T1000 (cell line): ENCODE data around the gene CERS2.
A peak's percentile ranks its signal among the peaks of the same experiment; 100 is the strongest.

Experiments used
- DNase-seq: peaks from one replicate; lab custom pipeline; 2025; ENCODE audit warnings: mixed read lengths; lab: John Stamatoyannopoulos, UW

Gene CERS2

DNA sequence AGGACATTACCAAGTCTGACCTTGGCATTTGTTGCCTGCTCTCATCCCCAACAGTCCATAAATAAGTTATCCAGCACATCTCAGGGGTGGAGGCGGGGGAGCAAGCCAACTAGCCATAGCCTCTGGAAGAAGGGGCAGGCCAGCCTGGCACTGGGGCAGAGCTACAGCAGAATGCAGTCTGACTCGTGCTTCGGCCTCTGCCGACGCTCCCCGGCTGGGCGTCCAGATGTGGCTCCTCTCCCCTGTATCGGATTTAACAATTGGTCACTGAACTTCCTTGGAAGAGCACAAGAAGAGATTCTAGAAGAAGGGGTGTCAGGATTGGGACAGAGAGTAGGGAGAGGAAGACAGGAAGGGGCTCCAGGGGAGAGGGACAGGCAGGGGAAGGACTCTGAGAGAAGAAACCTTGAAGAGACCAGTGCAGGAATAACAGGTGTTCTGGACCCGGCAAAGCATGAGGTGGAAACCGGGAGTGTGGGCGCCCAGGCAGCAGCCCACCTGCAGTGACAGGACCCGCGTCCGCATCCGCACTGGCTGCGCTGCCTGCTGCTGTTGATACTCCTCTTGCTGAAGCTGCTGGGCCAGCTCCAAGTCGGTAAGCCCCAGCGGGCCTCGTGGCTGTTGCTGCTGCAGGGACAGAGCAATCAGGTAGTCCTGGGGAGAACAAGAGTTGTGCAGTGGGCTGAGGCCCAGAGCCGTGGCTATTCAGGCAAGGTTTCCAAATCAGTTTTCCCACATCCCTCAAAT lies 22.7 kb upstream of the CERS2 start:
- DNase-seq = no peak

- no peak for DNase-seq
Measured at GRCh38 chr1:150995896-150996295, 21.3 kb upstream of the CERS2 start.

DNA sequence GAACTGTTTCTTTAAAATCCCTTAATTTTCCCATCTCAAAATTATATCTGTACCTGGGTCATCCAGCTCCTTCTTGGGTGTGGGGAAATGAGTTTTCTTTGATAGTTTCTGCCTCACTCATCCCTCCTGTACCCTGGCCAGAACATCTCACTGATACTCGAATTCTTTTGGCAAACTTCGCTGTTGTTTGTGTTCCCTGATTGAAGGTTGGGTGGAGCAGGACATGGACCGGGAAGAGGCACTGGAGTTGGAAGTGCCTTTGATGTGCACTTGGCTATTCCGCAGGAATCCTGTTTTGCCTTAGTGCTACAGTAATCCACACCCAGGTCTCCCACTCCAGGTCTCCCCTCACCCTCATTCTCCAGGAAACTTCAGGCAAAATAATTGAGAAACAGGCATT lies 20.8 kb upstream of the CERS2 start:
- DNase-seq = no peak

GRCh38 chr1:150994248-150994647 lies 19.6 kb upstream of the CERS2 start:
- DNase-seq = no peak

DNA sequence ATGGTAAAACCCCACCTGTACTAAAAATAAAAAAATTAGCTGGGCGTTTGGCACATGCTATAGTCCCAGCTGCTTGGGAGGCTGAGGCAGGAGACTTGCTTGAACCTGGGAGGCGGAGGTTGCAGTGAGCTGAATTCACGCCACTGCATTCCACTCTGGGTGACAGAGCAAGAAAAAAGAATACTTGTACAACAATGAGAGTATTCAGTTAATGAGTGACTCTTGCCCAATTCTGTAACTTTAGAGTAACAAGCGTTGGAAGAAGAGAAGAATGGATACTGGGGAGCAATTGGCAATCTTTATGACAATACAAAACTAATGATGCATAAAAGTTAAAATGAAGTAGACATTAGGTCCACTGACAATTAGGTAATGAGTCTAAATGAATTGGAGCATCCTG lies 18.0 kb upstream of the CERS2 start:
- no peak for DNase-seq

DNA sequence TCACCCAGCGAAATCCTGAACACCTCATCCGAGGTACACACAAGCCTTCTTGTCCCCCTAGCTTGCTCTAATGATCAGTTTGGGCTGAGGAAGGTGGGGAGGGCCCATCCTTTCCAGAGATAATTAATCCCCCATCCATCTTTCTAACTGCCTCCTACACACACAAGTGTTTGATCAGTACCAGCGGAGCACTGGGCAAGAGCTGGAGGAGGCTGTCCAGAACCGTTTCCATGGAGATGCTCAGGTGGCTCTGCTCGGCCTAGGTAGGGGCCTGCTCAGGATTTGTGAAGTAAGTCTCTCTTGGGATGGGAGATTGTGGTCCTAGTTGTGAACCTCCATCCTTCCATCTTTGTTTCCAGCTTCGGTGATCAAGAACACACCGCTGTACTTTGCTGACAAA lies 13.3 kb upstream of the CERS2 start:
- no peak for DNase-seq

DNA sequence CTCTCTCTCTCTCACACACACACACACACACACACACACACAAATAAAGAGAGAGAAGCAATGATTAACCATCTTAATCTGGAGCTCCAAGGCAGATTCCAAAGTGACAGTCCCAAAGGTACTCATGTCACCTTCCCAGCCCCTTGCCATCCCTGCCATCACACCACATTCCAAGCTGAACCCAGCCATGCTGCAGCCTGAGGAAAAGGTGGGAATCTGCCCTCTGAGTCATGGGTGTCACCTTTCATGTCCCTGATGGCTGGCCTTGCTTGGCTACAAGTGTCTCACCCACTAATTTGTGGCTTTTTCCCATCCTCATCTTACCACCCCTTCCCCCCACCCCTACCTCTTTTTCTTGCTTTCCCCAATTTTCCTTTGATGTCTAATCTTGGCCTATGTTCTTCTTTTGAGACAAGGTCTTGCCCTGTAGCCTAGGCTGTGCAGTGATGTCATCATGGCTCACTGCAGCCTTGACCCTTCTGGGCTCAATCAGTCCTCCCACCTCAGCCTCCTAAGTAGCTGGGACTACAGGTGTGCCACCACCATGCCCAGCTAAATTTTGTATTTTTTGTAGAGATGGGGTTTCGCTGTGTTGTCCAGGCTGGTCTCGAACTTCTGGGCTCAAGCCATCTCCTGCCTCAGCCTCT lies 10.7 kb upstream of the CERS2 start:
- DNase-seq = no peak

DNA sequence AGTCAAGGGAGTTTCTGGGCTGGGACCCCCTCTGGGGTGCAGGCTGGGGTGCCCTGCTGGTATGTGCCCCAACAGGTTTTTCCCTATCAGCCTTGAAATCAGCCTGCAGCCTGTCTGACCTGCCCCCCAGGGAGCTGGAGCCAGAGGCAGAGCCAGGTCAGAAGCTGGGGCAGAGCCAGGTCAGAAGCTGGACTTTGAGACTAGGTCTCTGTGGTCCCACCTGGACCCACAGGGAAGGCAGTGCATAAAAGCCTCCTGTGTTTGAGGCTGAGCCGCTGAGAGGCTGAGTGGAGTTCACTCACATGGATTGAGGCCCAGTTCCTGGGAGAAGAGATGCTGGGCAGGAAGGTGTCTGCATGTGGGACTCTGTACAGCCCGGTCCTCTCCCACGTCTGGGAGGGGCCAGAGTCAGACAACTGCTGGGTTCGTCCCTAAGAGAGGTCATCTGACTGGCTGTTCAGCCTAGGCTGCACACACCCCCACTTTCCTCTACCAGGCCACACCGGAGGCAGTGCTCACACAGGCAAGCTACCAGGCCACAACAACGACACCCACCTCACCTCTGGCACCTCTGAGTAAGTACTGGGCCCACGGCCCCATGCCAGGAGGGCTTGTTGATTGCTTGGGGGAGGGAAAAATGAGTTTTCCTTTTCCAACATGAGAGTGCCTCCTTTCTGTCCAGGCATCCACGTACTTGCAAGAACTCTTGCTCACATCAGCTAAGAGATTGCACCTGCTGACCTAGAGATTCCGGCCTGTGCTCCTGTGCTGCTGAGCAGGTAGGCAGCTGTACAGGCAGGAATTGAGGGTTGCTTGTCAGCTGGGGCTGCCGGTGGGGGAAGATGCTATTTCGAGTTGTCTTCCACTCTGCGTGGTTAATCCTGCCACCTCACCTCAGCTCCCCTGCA lies 7.4 kb upstream of the CERS2 start, which contains the start of gene ANXA9:
Gene ANXA9, plus strand, starts transcription at position 488 of the 908 bp plus-strand sequence. CDS start 814 bp downstream, outside the sequence.
- no peak for DNase-seq

GRCh38 chr1:150981177-150981804 lies 6.7 kb upstream of the CERS2 start:
- peak; percentile 14 for DNase-seq

GRCh38 chr1:150979092-150980056 lies 4.7 kb upstream of the CERS2 start:
- peak; percentile 82 for DNase-seq

- peak; percentile 81 for DNase-seq
Measured at GRCh38 chr1:150976879-150977694, 2.5 kb upstream of the CERS2 start.

DNA sequence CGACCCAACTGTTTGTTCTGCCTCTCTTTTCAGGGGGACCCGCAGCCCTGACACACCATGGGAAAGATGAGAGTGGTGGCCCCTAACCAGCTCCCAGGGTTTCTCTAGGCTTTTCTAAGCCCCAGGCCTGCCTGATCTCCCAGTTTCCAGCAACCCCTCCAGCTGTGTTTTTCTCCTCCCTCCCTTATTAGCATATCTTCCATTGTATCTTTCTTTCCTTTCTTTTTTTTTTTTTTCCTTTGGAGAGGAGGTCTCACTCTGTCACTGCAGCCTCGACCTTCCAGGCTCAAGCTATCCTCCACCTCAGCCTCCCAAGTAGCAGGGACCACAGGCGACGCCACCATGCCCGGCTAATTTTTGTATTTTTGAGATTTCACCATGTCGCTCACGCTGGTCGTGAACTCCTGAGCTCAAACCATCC lies 1.8 kb upstream of the CERS2 start:
- DNase-seq = no peak

GRCh38 chr1:150973836-150974579 lies 627 bp downstream of the CERS2 start:
- DNase-seq = no peak

DNA sequence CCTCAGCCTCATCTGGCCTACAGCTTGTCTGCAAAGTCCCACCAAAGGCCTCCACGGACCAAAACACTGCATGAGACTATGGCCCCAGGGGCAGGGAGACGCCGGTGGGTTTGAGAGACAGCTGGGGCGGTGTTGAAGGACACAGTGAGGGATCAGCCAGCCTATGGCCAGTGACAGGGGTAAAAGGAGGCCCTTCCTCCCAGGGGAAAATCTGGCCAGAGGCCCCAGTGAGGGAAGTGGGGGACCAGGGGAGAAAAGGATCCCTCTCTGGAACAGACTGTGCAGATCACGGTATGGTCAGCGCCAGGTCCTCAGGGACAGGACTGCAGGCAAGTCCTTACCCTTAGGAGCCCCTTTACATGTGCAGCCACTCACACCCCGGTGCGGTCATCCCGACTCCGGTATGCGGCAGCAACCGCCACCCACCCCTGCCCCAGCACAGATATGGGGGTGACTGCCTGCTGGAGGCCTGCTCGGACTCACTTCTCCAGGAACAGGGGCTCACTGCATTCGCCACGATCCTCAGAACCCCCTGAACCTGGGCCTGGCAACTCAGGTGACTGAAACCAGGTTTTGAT lies 1.3 kb downstream of the CERS2 start:
- no peak for DNase-seq

DNA sequence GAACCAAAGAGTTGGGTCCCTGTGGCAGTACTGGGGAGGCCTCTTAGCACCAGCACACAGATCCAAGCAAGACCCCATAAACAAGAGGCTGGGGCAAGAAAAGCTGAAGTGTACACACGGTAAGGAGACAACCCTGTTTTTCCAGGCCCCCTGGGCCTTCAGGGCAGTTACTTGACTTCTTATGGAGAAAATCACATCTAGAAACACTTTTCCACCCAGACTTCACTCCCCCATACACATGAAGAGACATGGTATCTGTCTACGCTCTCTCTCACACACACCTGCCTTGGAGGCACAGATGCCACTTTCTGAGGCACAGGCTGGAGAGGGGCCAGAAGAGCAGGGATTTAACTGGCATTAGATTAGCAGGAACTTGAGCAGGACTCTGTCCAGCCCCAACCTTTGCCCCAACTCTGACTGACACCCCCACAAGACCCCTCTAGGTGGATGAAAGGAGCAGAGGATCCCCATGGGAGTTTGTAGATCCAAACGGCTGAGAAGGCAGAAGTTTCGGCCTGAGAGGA lies 2.2 kb downstream of the CERS2 start:
- no peak for DNase-seq

GRCh38 chr1:150971583-150972416 lies 2.8 kb downstream of the CERS2 start:
- no peak for DNase-seq

DNA sequence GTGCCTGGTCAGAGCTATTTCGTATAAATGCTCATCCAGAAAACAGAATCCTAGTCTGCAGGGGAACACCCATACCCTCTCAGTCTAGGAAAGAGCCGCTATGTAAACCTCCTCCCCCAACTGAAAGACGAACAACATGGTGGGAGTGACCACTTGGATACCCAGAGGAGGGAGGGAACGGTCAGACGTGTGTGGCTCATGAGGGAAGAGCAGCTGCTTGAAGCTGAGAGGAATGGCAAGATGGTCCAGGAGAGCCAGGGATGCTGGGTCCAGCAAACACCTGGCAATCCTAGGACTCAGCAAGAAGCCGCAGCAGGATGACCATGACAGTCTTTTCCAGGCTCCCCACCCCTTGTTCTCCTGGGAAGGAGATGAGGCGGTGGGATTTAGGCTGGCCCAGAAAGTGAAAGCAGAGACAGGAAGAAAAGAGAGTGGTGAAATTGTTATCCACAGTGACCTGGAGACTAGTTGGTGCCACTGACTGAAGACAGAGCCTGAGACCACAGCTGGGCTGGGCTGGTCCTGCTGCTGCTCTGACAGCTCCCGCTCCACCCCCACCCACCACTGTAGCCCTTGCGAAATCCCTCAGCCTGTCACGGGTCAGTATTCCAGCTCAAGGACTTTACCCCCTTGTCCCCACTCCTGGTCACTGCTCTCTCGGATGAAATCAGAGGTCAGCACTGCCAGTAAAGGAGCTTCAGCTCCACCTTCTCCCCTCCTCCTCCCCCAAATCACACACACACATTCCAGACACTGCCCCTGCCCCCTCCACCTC lies 3.6 kb downstream of the CERS2 start:
- DNase-seq = no peak
